IMR-90 (cell line): Measurements from ENCODE around the gene PLA2G2F. TPM values are rescaled to one million over a fixed set of nuclear protein-coding genes. Genes with fewer than 3 reads are reported as not detected.

ENCODE experiments used
- ATAC-seq: fragments of 200-7000 bp; cut with Tn5 transposase; 2 replicates; pipeline ENCODE4 v1.9.1; 2020; ENCODE audit warnings: low read depth, mild to moderate bottlenecking, moderate library complexity
- BruUV-seq: library from RNA; stranded (reverse); fragments of 400-500 nt; replicated peaks from 2 replicates; lab custom pipeline; 2021; lab: Mats Ljungman, UMichigan
- CTCF ChIA-PET: fragments of 300-600 bp; formaldehyde crosslinking; extraction: SDS; loops from one replicate; lab custom pipeline; 2021; ENCODE audit warnings: antibody characterized with exemption; lab: Yijun Ruan, JAX
- POLR2A ChIA-PET: fragments of 300-600 bp; sonication (Branson Sonifier 250); formaldehyde crosslinking; loops from one replicate; lab custom pipeline; 2022; ENCODE audit warnings: antibody characterized with exemption; ENCODE audit not compliant: unreplicated experiment; lab: Charles Lee
- DNase-seq: peaks from one replicate; pipeline ENCODE4 v3.0.0; 2013
- H2AFZ ChIP-seq: replicated peaks from 2 replicates; pipeline ENCODE3; 2013; ENCODE audit warnings: low read length, mild to moderate bottlenecking; ENCODE audit not compliant: poor library complexity
- H2AK5ac ChIP-seq: 2 replicates; pipeline ENCODE4 v1.6.1; 2013; ENCODE audit warnings: low read depth, low read length, inconsistent platforms
- H2AK9ac ChIP-seq: replicated peaks from 2 replicates; pipeline ENCODE3; 2013; ENCODE audit warnings: mild to moderate bottlenecking, low read depth, low read length, moderate library complexity; ENCODE audit not compliant: poor library complexity
- H2BK120ac ChIP-seq: 2 replicates; pipeline ENCODE4 v1.6.1; 2013; ENCODE audit warnings: low read depth, low read length, inconsistent platforms
- H2BK15ac ChIP-seq: 3 replicates; pipeline ENCODE4 v1.6.1; 2013; ENCODE audit warnings: low read depth, low read length, inconsistent platforms
- H2BK20ac ChIP-seq: 2 replicates; pipeline ENCODE4 v1.6.1; 2013; ENCODE audit warnings: low read depth, mild to moderate bottlenecking, inconsistent platforms, low read length, moderate library complexity
- H2BK5ac ChIP-seq: 2 replicates; pipeline ENCODE4 v1.6.1; 2013; ENCODE audit warnings: mild to moderate bottlenecking, low read depth, low read length, inconsistent platforms; ENCODE audit not compliant: poor library complexity, severe bottlenecking
- H3K14ac ChIP-seq: replicated peaks from 2 replicates; pipeline ENCODE4 v1.6.1; 2013; ENCODE audit warnings: low read depth, low read length, inconsistent platforms
- H3K18ac ChIP-seq: 2 replicates; pipeline ENCODE4 v1.6.1; 2013; ENCODE audit warnings: low read depth, low read length, control low read depth
- H3K23ac ChIP-seq: 2 replicates; pipeline ENCODE4 v1.6.1; 2013; ENCODE audit warnings: low read depth, low read length, inconsistent platforms
- H3K27ac ChIP-seq: 2 replicates; pipeline ENCODE4 v1.5.1; 2013; ENCODE audit warnings: mild to moderate bottlenecking, control low read depth, low read length; ENCODE audit not compliant: insufficient read depth
- H3K27me3 ChIP-seq: 2 replicates; pipeline ENCODE4 v1.6.1; 2013; ENCODE audit warnings: low read length; ENCODE audit not compliant: control insufficient read depth, insufficient read depth
- H3K36me3 ChIP-seq: 2 replicates; pipeline ENCODE4 v1.6.1; 2013; ENCODE audit warnings: low read length, mixed read lengths; ENCODE audit not compliant: control insufficient read depth, insufficient read depth
- H3K4ac ChIP-seq: 2 replicates; pipeline ENCODE4 v1.6.1; 2013; ENCODE audit warnings: low read depth, low read length, inconsistent platforms
- H3K4me1 ChIP-seq: 2 replicates; pipeline ENCODE4 v1.6.1; 2013; ENCODE audit warnings: low read length, mixed read lengths; ENCODE audit not compliant: control insufficient read depth, insufficient read depth
- H3K4me2 ChIP-seq: 2 replicates; pipeline ENCODE4 v1.6.1; 2013; ENCODE audit warnings: low read depth, mild to moderate bottlenecking, control low read depth, low read length, moderate library complexity
- H3K4me3 ChIP-seq: 2 replicates; pipeline ENCODE4 v1.5.1; 2013; ENCODE audit warnings: low read depth, mild to moderate bottlenecking, control low read depth, low read length, moderate library complexity; ENCODE audit not compliant: insufficient read depth
- H3K56ac ChIP-seq: 2 replicates; pipeline ENCODE4 v1.6.1; 2013; ENCODE audit warnings: low read length, inconsistent platforms; ENCODE audit not compliant: insufficient read depth; ENCODE audit errors: extremely low read depth
- H3K79me1 ChIP-seq, 2 experiments: 2 replicates each; pipeline ENCODE4 v1.6.1; 2013; ENCODE audit warnings: low read length in 2 of 2, inconsistent platforms in 1 of 2, low read depth in 1 of 2
- H3K9ac ChIP-seq: 2 replicates; pipeline ENCODE4 v1.6.1; 2013; ENCODE audit warnings: low read depth, low read length, control low read depth
- H3K9me1 ChIP-seq: 2 replicates; pipeline ENCODE4 v1.6.1; 2013; ENCODE audit warnings: low read length, inconsistent platforms; ENCODE audit not compliant: insufficient read depth
- H3K9me3 ChIP-seq: 2 replicates; pipeline ENCODE4 v1.6.1; 2013; ENCODE audit warnings: low read length; ENCODE audit not compliant: control insufficient read depth, insufficient read depth
- H4K20me1 ChIP-seq: 2 replicates; pipeline ENCODE4 v1.6.1; 2013; ENCODE audit warnings: low read length, inconsistent platforms; ENCODE audit not compliant: insufficient read depth
- H4K5ac ChIP-seq: 2 replicates; pipeline ENCODE4 v1.6.1; 2013; ENCODE audit warnings: mild to moderate bottlenecking, low read depth, low read length, control low read depth
- H4K8ac ChIP-seq, 2 experiments: 2 replicates each; pipeline ENCODE4 v1.6.1; 2013; ENCODE audit warnings: low read depth in 2 of 2, low read length in 2 of 2, control low read depth in 1 of 2, inconsistent platforms in 1 of 2
- H4K91ac ChIP-seq: 2 replicates; pipeline ENCODE4 v1.6.1; 2013; ENCODE audit warnings: low read depth, low read length, inconsistent platforms; ENCODE audit not compliant: insufficient read depth
- BHLHE40 ChIP-seq: fragments of 150-350 bp; IDR thresholded peaks from 2 replicates; pipeline ENCODE4 v1.6.1; 2016; ENCODE audit warnings: mild to moderate bottlenecking, low read depth, low read length
- CEBPB ChIP-seq: IDR thresholded peaks from 2 replicates; pipeline ENCODE4 v1.6.1; 2012; ENCODE audit warnings: low read depth, low read length, improper control_type of control experiment
- MAZ ChIP-seq: IDR thresholded peaks from 2 replicates; pipeline ENCODE4 v1.6.1; 2012; ENCODE audit warnings: low read depth, mild to moderate bottlenecking, low read length, improper control_type of control experiment, moderate library complexity, borderline replicate concordance
- NFE2L2 ChIP-seq: fragments of 150-350 bp; IDR thresholded peaks from 2 replicates; pipeline ENCODE4 v1.6.1; 2016; ENCODE audit warnings: low read depth, mild to moderate bottlenecking, low read length
- POLR2A ChIP-seq: IDR thresholded peaks from 2 replicates; pipeline ENCODE4 v1.6.1; 2012; ENCODE audit warnings: mild to moderate bottlenecking, low read depth, low read length
- RAD21 ChIP-seq: IDR thresholded peaks from 2 replicates; pipeline ENCODE4 v1.6.1; 2012; ENCODE audit warnings: low read length, improper control_type of control experiment
- RCOR1 ChIP-seq: IDR thresholded peaks from 2 replicates; pipeline ENCODE4 v1.6.1; 2012; ENCODE audit warnings: mild to moderate bottlenecking, low read length, improper control_type of control experiment; ENCODE audit not compliant: insufficient replicate concordance
- WGBS, 2 experiments: methylation state at CpG; one replicate each; pipeline versions ENCODE4 v1.1.5 to v1.1.7; 2013; ENCODE audit warnings: missing lambda C conversion rate in 2 of 2; ENCODE audit not compliant: insufficient read length in 1 of 2; ENCODE audit errors: extremely low coverage in 2 of 2; 5-methylcytosine and 5-hydroxymethylcytosine counted together
- dilution Hi-C: fragments of 300-500 bp; cut with HindIII; formaldehyde crosslinking; loops from one replicate; pipeline ENCODE4 v1.14.3; 2018; ENCODE audit warnings: low sequenced_read_pairs; ENCODE audit not compliant: unreplicated experiment
- in situ Hi-C: fragments of 300-500 bp; cut with MboI; formaldehyde crosslinking; loops from 3 replicates; pipeline ENCODE4 v1.14.3; 2019; ENCODE audit warnings: low sequenced_read_pairs, inconsistent platforms, mixed read lengths
- intact Hi-C: fragments of 100-400 bp; cut with micrococcal nuclease; formaldehyde crosslinking; loops from 2 replicates; pipeline ENCODE4 v1.10.0; 2022
- polyA plus RNA-seq, 3 experiments: library from polyadenylated mRNA; depleted of rRNA; stranded (reverse); fragments of >200 nt; gene quantifications; 2 replicates each; pipeline ENCODE4 v1.2.3, GENCODE V29; 2012; ENCODE audit warnings: low replicate concordance in 1 of 3
- total RNA-seq: library from RNA; depleted of rRNA; stranded (reverse); fragments of >200 nt; gene quantifications from 2 replicates; pipeline ENCODE4 v1.2.3, GENCODE V29; 2012
- TF ChIP-seq, protein P1 (sequence below): fragments of 150-350 bp; IDR thresholded peaks from 2 replicates; pipeline ENCODE4 v1.6.1; 2017; ENCODE audit warnings: mild to moderate bottlenecking, antibody characterized with exemption, low read length, low read depth
- TF ChIP-seq, protein P2 (sequence below): fragments of 150-350 bp; IDR thresholded peaks from 2 replicates; pipeline ENCODE4 v1.6.1; 2016; ENCODE audit warnings: low read depth, mild to moderate bottlenecking, low read length, moderate library complexity, borderline replicate concordance
- TF ChIP-seq, protein P3 (sequence below): conservative IDR thresholded peaks from 2 replicates; pipeline ENCODE4 v1.5.1; 2012; ENCODE audit warnings: mild to moderate bottlenecking, low read depth, low read length, improper control_type of control experiment

PLA2G2F gene
- total and polyA plus RNA-seq, 2 of the 4 experiments (the other 2 are of a cell fraction), result not detected

DNA sequence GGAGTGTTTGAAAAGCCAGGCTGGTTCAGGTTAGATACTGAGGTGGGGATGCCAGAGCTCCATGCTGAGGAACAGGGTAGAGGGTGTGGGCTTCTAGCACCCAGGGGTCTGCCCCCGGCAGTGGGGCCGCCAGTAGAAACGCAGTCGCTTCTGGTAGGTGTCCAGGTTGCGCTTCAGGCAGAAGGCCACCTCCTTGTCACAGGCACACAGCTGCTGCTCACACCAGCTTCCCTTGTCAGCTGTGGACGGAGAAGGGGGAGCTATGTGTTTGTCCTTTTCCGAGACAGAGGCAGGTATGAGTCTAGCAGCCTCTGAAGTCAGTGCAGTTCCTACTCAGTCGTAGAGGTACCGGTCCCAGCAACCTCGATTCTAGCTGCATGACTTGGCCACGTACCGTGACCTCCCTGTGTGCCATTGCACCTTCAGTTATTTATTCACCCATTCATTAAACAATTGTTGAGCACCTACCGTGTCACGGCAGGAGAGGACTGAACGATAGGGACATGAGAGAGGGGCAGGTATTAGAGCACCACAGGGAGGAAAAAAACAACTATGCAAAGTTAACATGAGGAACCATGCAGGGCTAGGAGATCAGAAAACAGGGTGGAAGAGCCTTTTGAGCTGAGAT lies 25.0 kb upstream of the PLA2G2F start:
- BruUV-seq, result no TSS peak
- Histone ChIP-seq H2AK9ac (no peak overlapping the region), H3K4me2 (no peak overlapping the region), H4K20me1 (no peaks in the 10 kb centered on the region), H2AK5ac (no peak overlapping the region), H3K4me1 (no peaks in the 10 kb centered on the region), H3K18ac (no peak overlapping the region), H2BK20ac (no peak overlapping the region), H3K27ac (no peak overlapping the region), H4K5ac (no peak overlapping the region), H4K8ac (no peak overlapping the region), H2AFZ (no peak overlapping the region), H3K36me3 (no peaks in the 10 kb centered on the region), H3K56ac (no peak overlapping the region), H3K23ac (no peak overlapping the region), H3K9ac (no peak overlapping the region), H3K14ac (no peak overlapping the region), H2BK120ac (no peak overlapping the region), H3K79me1 (no peaks in the 10 kb centered on the region), H3K4ac (no peak overlapping the region), H3K9me3 (no peaks in the 10 kb centered on the region), H2BK15ac (no peak overlapping the region), H3K9me1 (no peaks in the 10 kb centered on the region), H2BK5ac (no peak overlapping the region), H3K4me3 (no peak overlapping the region), H4K91ac (no peak overlapping the region), H3K27me3 (peaks cover 23% of the 10 kb centered on the region)
- CTCF ChIA-PET, result interaction anchor here (1.0 kb wide), 1 partner anchor 11 kb away, joined by 3 read pairs; no protein-coding TSS in a partner anchor
- ATAC-seq, result no peak
- intact Hi-C loops (no loop called here), dilution Hi-C loops (no loop called here), in situ Hi-C loops (no loop called here)
- 80% methylated on average over 1 of the region's 15 CpGs; no CpG with 5 or more reads in 1 of the 2 experiments for WGBS, 2 experiments
- TF ChIP-seq MAZ, result no peak
- no peak for TF ChIP-seq BHLHE40
- no peak for TF ChIP-seq NFE2L2
- TF ChIP-seq, protein P1, sequence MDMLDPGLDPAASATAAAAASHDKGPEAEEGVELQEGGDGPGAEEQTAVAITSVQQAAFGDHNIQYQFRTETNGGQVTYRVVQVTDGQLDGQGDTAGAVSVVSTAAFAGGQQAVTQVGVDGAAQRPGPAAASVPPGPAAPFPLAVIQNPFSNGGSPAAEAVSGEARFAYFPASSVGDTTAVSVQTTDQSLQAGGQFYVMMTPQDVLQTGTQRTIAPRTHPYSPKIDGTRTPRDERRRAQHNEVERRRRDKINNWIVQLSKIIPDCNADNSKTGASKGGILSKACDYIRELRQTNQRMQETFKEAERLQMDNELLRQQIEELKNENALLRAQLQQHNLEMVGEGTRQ, result no peak
- TF ChIP-seq, protein P2, sequence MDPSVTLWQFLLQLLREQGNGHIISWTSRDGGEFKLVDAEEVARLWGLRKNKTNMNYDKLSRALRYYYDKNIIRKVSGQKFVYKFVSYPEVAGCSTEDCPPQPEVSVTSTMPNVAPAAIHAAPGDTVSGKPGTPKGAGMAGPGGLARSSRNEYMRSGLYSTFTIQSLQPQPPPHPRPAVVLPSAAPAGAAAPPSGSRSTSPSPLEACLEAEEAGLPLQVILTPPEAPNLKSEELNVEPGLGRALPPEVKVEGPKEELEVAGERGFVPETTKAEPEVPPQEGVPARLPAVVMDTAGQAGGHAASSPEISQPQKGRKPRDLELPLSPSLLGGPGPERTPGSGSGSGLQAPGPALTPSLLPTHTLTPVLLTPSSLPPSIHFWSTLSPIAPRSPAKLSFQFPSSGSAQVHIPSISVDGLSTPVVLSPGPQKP, result no peak
- TF ChIP-seq CEBPB, result no peak
- TF ChIP-seq, protein P3, sequence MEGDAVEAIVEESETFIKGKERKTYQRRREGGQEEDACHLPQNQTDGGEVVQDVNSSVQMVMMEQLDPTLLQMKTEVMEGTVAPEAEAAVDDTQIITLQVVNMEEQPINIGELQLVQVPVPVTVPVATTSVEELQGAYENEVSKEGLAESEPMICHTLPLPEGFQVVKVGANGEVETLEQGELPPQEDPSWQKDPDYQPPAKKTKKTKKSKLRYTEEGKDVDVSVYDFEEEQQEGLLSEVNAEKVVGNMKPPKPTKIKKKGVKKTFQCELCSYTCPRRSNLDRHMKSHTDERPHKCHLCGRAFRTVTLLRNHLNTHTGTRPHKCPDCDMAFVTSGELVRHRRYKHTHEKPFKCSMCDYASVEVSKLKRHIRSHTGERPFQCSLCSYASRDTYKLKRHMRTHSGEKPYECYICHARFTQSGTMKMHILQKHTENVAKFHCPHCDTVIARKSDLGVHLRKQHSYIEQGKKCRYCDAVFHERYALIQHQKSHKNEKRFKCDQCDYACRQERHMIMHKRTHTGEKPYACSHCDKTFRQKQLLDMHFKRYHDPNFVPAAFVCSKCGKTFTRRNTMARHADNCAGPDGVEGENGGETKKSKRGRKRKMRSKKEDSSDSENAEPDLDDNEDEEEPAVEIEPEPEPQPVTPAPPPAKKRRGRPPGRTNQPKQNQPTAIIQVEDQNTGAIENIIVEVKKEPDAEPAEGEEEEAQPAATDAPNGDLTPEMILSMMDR, result no peak
- no peak for TF ChIP-seq RAD21
- TF ChIP-seq RCOR1, result no peak
- TF ChIP-seq POLR2A, result no peak
- no peak for DNase-seq
- POLR2A ChIA-PET, result no interaction called here
